HG03342 (cell line): Measurements from ENCODE around the gene PTRH1.

ENCODE experiments used
- ATAC-seq: cut with Tn5 transposase; IDR thresholded peaks from one replicate; pipeline ENCODE4 v1.9.1; 2021; ENCODE audit warnings: mild to moderate bottlenecking, moderate library complexity; ENCODE audit not compliant: unreplicated experiment

PTRH1 gene

GRCh38 chr9:127720031-127720864, 4.8 kb upstream of the PTRH1 start:
- no peak for ATAC-seq

- ATAC-seq, result no peak
Observed at GRCh38 chr9:127717766-127718165, 2.3 kb upstream of the PTRH1 start.

- ATAC-seq, result no peak
Observed at GRCh38 chr9:127716412-127716811, 949 bp upstream of the PTRH1 start.

- no peak for ATAC-seq
Observed at GRCh38 chr9:127714951-127715469, 453 bp downstream of the PTRH1 start.

GRCh38 chr9:127714020-127714750, 1.3 kb downstream of the PTRH1 start:
- ATAC-seq, result no peak

- ATAC-seq, result no peak
Observed at GRCh38 chr9:127712867-127713266, 2.6 kb downstream of the PTRH1 start.

GRCh38 chr9:127712371-127712770, 3.1 kb downstream of the PTRH1 start:
- no peak for ATAC-seq

GRCh38 chr9:127711831-127712274, 3.6 kb downstream of the PTRH1 start:
- no peak for ATAC-seq

- ATAC-seq, result no peak
Observed at GRCh38 chr9:127711226-127711701, 4.2 kb downstream of the PTRH1 start.

- ATAC-seq, result no peak
Observed at GRCh38 chr9:127710204-127710783, 5.2 kb downstream of the PTRH1 start.

GRCh38 chr9:127708952-127709587, 6.4 kb downstream of the PTRH1 start:
- no peak for ATAC-seq

- ATAC-seq, result no peak
Observed at GRCh38 chr9:127707766-127708165, 7.7 kb downstream of the PTRH1 start.

- ATAC-seq, result no peak
Observed at GRCh38 chr9:127706836-127707241, 8.6 kb downstream of the PTRH1 start, which contains the start of gene CFAP157. Gene CFAP157, plus strand, starts transcription at chr9:127706988. Its CDS starts 44 bp downstream, at chr9:127707032.

- no peak for ATAC-seq
Observed at GRCh38 chr9:127705577-127706379, 9.7 kb downstream of the PTRH1 start.

GRCh38 chr9:127703289-127703946, 12.0 kb downstream of the PTRH1 start:
- no peak for ATAC-seq

GRCh38 chr9:127700594-127701255, 14.7 kb downstream of the PTRH1 start:
- ATAC-seq, result no peak

GRCh38 chr9:127700140-127700539, 15.3 kb downstream of the PTRH1 start:
- ATAC-seq, result no peak

- peak; percentile 89 for ATAC-seq
Observed at GRCh38 chr9:127698985-127699670, 16.3 kb downstream of the PTRH1 start.
